ENCODE measurements around the gene HPX. TPM values are rescaled to one million over a fixed set of nuclear protein-coding genes. Genes with fewer than 3 reads are reported as not detected.

HPX gene
- total RNA-seq, 1 donor from 2014 or later, result 0.40 TPM

DNA sequence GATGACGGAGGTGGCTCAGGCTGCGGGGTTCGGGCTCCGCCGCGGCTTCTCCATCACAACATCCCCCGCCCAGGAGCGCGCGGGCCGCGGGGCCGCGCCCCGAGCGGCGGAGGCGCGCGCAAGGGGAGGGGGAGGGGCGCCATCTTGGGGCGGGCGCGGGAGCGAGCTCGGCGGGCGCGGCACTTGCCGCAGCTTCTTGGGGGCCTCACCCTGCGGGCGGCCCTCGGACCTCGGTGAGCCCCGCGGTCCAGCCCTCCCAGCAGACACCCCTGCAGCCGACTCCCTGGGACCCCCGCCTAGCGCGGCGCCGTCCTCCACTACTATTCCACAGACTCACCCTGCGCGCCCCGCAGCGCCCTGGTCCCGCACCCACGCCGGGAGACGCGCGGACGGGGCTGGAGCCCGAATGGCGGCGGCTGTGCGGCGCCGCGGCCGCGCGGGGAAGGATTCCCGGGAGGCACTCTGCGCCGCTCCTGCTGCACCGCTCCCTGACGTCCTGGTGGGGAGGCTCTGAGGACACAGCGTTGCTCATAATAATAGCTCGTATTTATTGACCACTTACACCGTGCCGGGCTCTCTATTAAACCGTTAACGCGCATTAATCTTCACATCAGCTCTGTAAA, 21.7 kb downstream of the HPX start, which contains the start of gene APBB1:
Gene APBB1 (minus strand): TSS at position 86 of the 623 bp plus-strand sequence. CDS start 7,747 bp downstream, outside the sequence.
- Mint-ChIP-seq H3K4me1 (peaks cover 4% of the 10 kb centered on the region), H3K27me3 (peaks cover 27% of the 10 kb centered on the region), H3K27ac (peak within 1 kb of the TSS; percentile 71), H3K4me3 (peak within 1 kb of the TSS; percentile 80), H3K9me3 (no peaks in the 10 kb centered on the region), H3K36me3 (ENCODE audit: low read depth) (no peaks in the 10 kb centered on the region)
- ATAC-seq (ENCODE audit: low read depth) (peak; percentile 80), DNase-seq (peak; percentile 76)
- ChIA-PET POLR2A (interaction anchor here (0.6 to 3.2 kb wide), 13 partner anchors 9 to 264 kb away, joined by 3 to 29 read pairs (median 4); partner anchors contain the start of genes ARFIP2, MRPL17, SMPD1 and TAF10), CTCF (interaction anchor here (0.6 to 3.6 kb wide), 5 partner anchors 11 to 40 kb away, joined by 3 to 22 read pairs (median 5); no protein-coding TSS in a partner anchor)
- intact Hi-C loops (cut with micrococcal nuclease), result loop anchor here (1.0 to 2.0 kb wide), 3 partner anchors 16 to 62 kb away; partner anchors contain the start of genes ARFIP2, SMPD1 and TIMM10B
- TF ChIP-seq, protein P1, sequence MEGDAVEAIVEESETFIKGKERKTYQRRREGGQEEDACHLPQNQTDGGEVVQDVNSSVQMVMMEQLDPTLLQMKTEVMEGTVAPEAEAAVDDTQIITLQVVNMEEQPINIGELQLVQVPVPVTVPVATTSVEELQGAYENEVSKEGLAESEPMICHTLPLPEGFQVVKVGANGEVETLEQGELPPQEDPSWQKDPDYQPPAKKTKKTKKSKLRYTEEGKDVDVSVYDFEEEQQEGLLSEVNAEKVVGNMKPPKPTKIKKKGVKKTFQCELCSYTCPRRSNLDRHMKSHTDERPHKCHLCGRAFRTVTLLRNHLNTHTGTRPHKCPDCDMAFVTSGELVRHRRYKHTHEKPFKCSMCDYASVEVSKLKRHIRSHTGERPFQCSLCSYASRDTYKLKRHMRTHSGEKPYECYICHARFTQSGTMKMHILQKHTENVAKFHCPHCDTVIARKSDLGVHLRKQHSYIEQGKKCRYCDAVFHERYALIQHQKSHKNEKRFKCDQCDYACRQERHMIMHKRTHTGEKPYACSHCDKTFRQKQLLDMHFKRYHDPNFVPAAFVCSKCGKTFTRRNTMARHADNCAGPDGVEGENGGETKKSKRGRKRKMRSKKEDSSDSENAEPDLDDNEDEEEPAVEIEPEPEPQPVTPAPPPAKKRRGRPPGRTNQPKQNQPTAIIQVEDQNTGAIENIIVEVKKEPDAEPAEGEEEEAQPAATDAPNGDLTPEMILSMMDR (IDR thresholded peaks at IDR 0.05), result no peak

DNA sequence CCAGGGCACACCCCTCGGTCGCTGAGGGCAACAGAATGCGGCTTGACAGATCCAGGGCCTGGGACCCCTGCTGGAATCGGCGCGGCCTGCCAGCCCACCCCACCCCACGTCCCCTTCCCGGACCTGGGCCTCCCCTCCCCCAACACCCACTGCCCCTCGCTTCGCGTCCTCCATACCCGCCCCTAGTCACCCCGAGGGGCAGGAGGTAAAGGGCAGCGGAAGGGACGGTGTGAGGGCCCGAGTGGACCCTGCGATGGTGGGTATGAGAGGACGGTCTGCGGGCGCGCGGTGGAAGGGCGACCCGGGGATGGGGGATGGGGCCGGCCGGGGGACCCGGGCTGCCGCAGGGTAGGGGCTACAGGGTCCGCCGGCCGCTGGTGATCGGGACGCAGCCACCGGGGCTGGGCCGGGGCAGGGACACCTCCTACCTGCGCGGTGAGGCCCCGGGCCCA, 22.2 kb downstream of the HPX start:
- DNase-seq (no peak), ATAC-seq (ENCODE audit: low read depth) (peak; percentile 30)
- TF ChIP-seq, protein P1 (IDR thresholded peaks at IDR 0.05), result no peak
- Mint-ChIP-seq H3K4me1 (peaks cover 4% of the 10 kb centered on the region), H3K27ac (no peak overlapping the region), H3K4me3 (no peak overlapping the region), H3K9me3 (no peaks in the 10 kb centered on the region), H3K27me3 (peaks cover 22% of the 10 kb centered on the region), H3K36me3 (ENCODE audit: low read depth) (no peaks in the 10 kb centered on the region)
- intact Hi-C loops (cut with micrococcal nuclease), result loop anchor here (1.0 to 2.0 kb wide), 4 partner anchors 16 to 63 kb away; partner anchors contain the start of genes ARFIP2, SMPD1 and TIMM10B
- ChIA-PET CTCF (interaction anchor here (1.1 to 3.6 kb wide), 4 partner anchors 12 to 40 kb away, joined by 3 to 22 read pairs (median 6); no protein-coding TSS in a partner anchor), POLR2A (interaction anchor here (0.7 to 3.2 kb wide), 10 partner anchors 9 to 194 kb away, joined by 3 to 29 read pairs (median 6); partner anchors contain the start of genes ARFIP2, SMPD1, TAF10 and TIMM10B)

DNA sequence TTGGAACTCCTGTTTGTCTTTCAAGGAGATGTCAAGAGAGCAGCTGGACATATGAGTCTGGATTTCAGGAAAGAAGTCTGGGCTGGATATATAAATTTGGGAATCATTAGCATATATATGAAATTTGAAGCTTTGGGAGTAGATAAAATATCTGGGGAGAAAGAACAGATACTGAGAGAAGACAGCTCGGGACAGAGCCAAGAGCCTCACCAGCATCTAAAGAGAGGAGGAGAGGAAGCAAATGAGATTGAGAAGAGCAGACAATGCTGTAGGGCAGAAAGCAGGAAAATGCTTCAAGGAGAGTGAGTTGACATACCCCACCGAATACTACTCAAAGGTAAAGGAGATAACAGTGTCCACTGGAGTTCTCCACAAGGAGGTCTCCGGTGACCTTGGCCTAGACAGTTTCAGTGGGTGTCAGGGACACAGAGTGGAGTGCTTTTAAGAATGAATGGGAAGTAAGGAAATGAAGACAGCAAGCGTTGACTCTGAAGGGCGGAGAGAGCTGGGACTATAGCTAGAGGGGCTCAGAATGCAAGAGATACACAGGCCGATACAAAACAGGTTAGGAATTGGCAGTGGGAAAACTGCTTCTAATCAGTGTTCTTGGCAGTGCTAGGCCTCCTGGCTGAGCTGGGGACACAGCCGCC, 22.8 kb downstream of the HPX start:
- H3K36me3 Mint-ChIP-seq (ENCODE audit: low read depth), result no peaks in the 10 kb centered on the region
- H3K4me1 Mint-ChIP-seq, result peaks cover 4% of the 10 kb centered on the region
- CTCF ChIA-PET, result interaction anchor here (1.6 to 3.6 kb wide), 2 partner anchors 24 to 39 kb away, joined by 4 to 22 read pairs; no protein-coding TSS in a partner anchor
- intact Hi-C loops (cut with micrococcal nuclease), result loop anchor here (1.0 to 2.0 kb wide), 2 partner anchors 15 to 39 kb away; no protein-coding TSS in a partner anchor
- POLR2A ChIA-PET, result interaction anchor here (0.9 to 3.2 kb wide), 6 partner anchors 8 to 194 kb away, joined by 3 to 29 read pairs (median 6); partner anchors contain the start of genes SMPD1 and TAF10
- peaks cover 16% of the 10 kb centered on the region for H3K27me3 Mint-ChIP-seq
- TF ChIP-seq, protein P1 (IDR thresholded peaks at IDR 0.05), result no peak
- no peaks in the 10 kb centered on the region for H3K9me3 Mint-ChIP-seq
- ATAC-seq (ENCODE audit: low read depth), result no peak
- no peak for DNase-seq
- H3K4me3 Mint-ChIP-seq, result no peak overlapping the region
- no peak overlapping the region for H3K27ac Mint-ChIP-seq

DNA sequence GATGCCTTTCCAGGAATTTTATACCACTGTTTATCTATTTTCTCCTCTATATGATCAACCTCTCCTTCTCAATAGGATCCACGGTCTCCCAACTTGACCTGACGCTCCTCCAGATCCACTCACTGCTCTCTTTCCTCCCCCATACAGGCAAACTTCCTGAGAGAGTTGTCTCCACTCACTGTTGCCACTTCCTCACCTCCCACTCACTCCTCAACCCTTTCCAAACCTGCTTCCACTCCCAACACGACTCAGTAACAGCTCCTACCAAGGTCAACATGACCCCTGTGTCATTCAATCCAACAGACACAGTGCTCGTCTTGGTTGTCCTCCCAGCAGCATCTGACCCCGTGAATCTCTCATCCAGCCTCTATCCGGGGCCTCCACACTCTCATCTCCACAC, 25.0 kb downstream of the HPX start:
- peaks cover 4% of the 10 kb centered on the region for H3K4me1 Mint-ChIP-seq
- H3K36me3 Mint-ChIP-seq (ENCODE audit: low read depth), result peaks cover 1% of the 10 kb centered on the region
- peaks cover 1% of the 10 kb centered on the region for H3K27me3 Mint-ChIP-seq
- DNase-seq, result no peak
- no peak overlapping the region for H3K4me3 Mint-ChIP-seq
- ChIA-PET CTCF (interaction anchor here (1.0 kb wide), 1 partner anchor 37 kb away, joined by 3 read pairs; no protein-coding TSS in a partner anchor), POLR2A (interaction anchor here (0.6 kb wide), 1 partner anchor 731 kb away, joined by 3 read pairs; the partner anchor contains the start of gene TRIM5)
- intact Hi-C loops (cut with micrococcal nuclease), result no loop called here
- H3K9me3 Mint-ChIP-seq, result no peaks in the 10 kb centered on the region
- ATAC-seq (ENCODE audit: low read depth), result no peak
- H3K27ac Mint-ChIP-seq, result no peak overlapping the region
- TF ChIP-seq, protein P1 (IDR thresholded peaks at IDR 0.05), result no peak
